GM23338 (cell line): ENCODE measurements around the gene MYO1D.

Experiments
- CREB1 ChIP-seq: fragments of 250-450 bp; sonication (Bioruptor Pico); IDR thresholded peaks from 2 replicates; pipeline ENCODE4 v1.5.0; 2020; ENCODE audit warnings: low read depth, mild to moderate bottlenecking, moderate library complexity
- CTCF ChIP-seq, 2 experiments: fragments of 200-600 bp in 1 of 2; sonication (generic) in 1 of 2; conservative IDR thresholded peaks; 2 replicates each; pipeline versions ENCODE4 v1.5.1 to v1.6.1; 2016 to 2017; ENCODE audit warnings: antibody characterized with exemption in 2 of 2, low read depth in 2 of 2, mild to moderate bottlenecking in 2 of 2, moderate library complexity in 1 of 2
- EZH2 ChIP-seq: fragments of 200-600 bp; sonication (generic); IDR thresholded peaks from one replicate; pipeline ENCODE4 v1.8.0; 2017; ENCODE audit warnings: antibody characterized with exemption, mild to moderate bottlenecking, low read depth; ENCODE audit not compliant: unreplicated experiment
- POLR2AphosphoS5 ChIP-seq: IDR thresholded peaks from 2 replicates; pipeline ENCODE4 v1.6.1; 2016; ENCODE audit warnings: antibody characterized with exemption, low read depth

- TF ChIP-seq CTCF (conservative IDR thresholded peaks at IDR 0.05; ENCODE audit: low read depth in 2 of 2), result no peak
- no peak for TF ChIP-seq CREB1 (CRISPR knock-in tag)
- TF ChIP-seq POLR2AphosphoS5, result no peak
- TF ChIP-seq EZH2, result no peak
Observed at GRCh38 chr17:32773856-32774694, 102.8 kb downstream of the MYO1D start.
